HG03571 (cell line): ENCODE measurements around the gene NIPA2.

Experiments used
- ATAC-seq: cut with Tn5 transposase; IDR thresholded peaks from one replicate; pipeline ENCODE4 v1.9.1; 2021; ENCODE audit not compliant: unreplicated experiment

NIPA2 gene

DNA sequence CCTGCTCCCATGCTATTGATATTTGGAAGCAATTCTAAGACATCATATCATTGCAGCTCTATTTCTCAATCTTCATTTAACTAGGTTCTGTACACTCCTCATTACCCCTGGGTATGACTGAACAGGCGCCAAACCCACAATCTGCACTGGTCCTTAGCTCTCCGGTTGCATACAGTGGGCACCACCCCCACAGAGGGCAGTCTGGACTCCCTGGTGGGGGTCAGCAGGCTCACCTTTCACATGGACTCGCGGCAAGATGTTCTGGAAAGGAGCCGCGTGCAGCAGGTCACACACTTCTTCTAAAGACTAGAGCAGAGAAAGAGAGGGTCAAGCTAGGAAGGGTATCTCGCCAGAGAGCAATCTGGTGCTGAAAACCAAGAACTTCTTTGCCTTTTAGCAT is 36.5 kb downstream of the NIPA2 start:
- no peak for ATAC-seq

- ATAC-seq = no peak
Measured at GRCh38 chr15:22877117-22877516, 38.7 kb downstream of the NIPA2 start.

DNA sequence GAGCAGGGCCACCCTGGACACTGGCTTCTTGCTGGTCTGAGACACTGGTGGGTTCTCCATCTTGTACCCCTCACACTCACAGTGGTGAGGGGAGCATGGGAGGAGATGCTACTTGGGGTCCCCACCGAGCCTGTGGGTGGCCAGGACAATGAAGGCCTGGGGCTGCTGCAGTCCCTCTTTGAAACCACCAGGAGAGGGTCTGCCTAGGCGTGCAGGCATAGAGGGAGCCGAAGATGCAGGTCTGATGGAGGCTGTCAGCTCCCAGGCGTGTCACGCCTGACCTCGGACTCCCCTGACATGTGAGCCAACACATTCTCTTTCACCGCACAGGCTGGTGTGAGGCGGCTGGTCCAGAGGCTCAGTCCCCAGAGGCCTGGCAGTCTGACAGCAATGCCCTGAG is 39.1 kb downstream of the NIPA2 start:
- no peak for ATAC-seq

- ATAC-seq = no peak
Measured at GRCh38 chr15:22878103-22878502, 39.6 kb downstream of the NIPA2 start.

DNA sequence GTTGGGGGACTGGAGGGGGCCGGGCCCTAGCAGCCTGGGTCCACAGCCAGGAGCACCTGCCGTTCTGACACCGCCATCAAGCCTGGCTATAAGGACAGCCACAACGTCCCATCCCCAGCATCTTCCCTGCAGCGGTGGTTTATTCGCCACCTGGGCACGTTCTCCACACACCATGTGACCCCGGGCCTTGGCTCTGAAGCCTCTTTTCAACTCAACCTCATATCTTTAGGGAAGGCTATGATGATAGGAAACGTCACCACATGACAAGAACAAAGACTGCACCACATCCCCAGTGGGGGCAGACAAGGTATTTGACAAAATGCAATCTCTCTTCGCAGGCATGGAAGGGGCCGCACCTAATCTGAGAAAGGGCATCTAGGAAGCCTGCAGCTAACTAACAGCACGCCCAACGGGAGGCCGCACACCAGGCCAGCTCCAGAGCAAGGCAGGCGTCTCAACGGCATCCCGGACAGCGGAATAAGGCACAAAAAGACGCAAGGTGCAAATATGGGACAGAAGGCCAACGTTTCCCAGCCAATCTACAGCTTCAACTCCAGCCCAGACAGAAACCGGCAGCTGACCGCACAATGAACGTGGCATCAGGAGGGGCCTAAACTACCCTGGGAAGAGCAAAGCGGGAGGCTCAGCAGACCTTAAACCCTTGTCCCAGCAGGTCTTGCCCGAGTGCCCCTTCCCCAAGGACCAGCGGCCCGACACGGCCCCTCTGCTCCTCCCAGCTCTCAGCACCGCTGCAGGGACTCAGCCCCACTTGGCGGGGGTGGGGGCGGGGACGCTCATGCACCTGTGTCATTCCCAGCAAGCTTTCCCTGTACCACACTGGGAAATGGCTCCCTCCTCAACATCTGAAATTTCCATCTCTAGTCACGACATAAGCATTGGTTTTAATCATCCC is 41.9 kb downstream of the NIPA2 start:
- ATAC-seq = no peak

DNA sequence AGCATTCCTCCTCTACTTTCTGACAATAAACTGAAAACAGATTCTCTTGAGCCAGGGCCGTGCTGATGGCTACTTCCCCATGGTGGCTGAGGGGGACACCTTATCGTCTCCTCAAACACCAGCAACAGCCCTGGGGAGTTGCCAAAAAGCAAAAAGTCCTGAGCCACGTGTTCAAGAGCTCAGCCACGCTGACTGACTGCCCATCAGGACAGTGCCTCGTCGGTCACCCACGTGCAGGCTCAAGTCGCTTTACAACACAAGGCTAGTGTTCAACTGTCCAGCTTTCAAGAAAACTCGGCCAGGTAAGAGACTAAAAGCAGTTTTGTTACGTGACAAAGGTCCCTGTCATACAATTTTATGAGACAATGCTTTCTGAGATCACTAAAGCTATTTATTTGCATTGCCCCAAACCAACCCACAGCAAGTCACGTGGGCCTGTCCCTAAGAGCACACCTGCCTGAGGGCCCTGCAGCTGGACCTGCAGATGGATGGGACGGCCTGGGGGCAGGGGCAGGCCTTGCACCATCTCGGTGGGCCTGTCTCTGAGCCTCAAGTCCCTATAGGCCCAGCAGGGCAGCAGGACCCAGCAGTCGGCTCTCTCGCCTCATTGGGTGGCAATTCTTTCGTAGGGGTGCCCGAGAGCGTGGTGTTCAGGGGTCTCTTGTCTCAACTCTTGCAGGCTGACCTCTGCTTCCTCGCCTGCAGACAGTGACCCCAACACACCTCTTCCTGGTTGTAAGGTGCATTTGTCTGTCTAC is 42.7 kb downstream of the NIPA2 start:
- ATAC-seq = no peak

GRCh38 chr15:22881739-22882440 is 43.4 kb downstream of the NIPA2 start:
- no peak for ATAC-seq

DNA sequence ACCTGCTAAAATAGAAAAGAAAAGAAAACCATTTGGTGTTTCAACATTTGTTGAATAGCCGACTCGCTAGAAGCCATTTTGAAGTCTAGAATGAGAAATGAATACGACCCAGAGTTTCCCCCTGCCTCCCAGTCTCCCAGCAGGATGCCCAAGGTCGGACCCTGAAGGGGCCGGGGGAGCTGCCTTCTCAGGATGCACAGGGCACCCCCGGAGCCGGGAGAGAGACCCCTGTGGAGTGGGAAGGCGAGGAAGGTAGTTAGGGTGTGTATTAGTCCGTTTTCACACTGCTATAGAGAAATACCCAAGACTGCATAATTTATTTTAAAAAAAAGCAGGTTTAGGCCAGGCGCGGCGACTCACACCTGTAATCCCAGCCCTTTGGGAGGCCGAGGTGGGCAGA is 44.7 kb downstream of the NIPA2 start:
- ATAC-seq = no peak

DNA sequence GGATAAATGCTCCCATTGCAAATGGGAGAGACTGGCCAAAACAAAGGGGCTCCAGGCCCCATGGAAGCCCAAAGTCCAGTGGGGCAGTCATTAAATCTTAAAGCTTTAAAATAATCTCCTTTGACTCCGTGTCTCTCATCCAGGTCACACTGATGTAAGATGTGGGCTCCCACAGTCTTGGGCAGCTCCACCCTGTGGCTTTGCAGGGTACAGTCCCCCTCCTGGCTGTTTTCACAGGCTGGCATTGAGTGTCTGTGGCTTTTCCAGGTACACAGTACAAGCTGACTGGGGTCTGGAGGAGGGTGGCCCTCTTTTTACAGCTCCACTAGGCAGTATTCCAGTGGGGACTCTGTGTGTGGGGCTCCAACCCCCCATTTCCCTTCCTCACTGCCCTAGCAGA is 45.9 kb downstream of the NIPA2 start:
- ATAC-seq = no peak

GRCh38 chr15:22885120-22885519 is 46.7 kb downstream of the NIPA2 start:
- ATAC-seq = no peak

DNA sequence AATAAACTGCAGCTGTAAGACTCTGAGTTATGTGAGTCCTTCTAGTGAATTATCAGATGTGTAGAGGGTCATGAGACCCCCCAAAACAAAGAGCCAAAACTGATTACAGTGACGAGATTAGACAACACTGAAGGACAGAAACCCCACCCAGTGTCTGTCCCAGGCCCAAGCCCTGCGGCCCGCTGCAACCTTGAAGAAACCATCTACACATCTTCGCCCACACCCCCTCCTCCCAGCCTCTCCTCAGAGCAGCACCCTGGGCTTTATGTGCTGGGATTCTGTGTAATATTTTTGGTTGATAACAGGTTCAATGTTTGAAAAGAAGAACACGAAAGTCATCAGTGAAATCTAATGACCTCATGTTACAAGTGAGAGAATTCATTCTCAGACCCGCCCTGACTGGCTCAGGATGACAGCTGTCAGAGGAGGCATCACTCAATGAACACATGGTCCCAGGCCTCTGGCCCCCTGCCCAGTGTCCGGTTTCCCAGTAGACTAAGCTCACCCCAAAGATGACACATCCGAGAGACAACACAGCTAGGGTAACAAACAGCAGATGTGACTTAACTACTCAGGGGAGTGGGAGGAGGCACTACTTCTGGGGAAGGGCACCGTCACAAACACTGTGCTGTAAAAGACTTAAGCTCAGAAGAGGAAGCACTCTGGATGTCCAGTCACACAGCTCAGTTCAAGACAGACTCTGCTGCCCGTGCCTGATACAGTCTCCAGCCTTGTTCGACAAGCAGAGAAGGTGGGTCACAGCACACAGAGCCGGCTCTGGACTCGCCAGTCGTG is 48.9 kb downstream of the NIPA2 start:
- ATAC-seq = no peak

GRCh38 chr15:22888120-22888859 is 49.8 kb downstream of the NIPA2 start:
- ATAC-seq = no peak

- no peak for ATAC-seq
Measured at GRCh38 chr15:22889146-22889818, 50.8 kb downstream of the NIPA2 start.

GRCh38 chr15:22890296-22890695 is 51.8 kb downstream of the NIPA2 start:
- ATAC-seq = no peak

GRCh38 chr15:22891426-22892210 is 53.2 kb downstream of the NIPA2 start:
- ATAC-seq = no peak

GRCh38 chr15:22892333-22892732 is 53.9 kb downstream of the NIPA2 start:
- ATAC-seq = no peak

GRCh38 chr15:22893081-22893480 is 54.6 kb downstream of the NIPA2 start:
- ATAC-seq = no peak

DNA sequence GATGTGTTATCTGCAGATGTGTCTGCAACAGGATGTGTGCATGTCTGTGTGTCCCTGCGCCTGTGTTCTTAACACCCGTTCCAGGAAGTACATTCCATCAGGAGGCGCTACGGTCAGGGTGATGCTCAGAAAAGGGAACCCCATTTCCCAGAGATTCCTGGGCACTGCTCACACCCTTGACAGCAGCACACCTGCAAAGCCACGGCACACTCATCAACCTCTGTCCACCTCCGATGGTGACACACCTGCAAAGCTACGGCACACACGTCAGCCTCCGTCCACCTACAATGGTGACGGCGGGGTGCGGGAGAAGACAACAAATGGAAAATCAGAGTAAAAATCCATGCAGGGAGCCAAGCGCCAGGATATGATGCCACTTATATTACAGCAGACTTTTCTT is 55.4 kb downstream of the NIPA2 start:
- no peak for ATAC-seq
